GM12864 (cell line): Measurements from ENCODE around the gene CADPS2.

Experiments
- DNase-seq: peaks from one replicate; pipeline ENCODE4 v3.0.0-alpha.2; 2011; ENCODE audit warnings: low read depth
- H3K4me3 ChIP-seq: 2 replicates; pipeline ENCODE4 v1.5.1; 2011; ENCODE audit warnings: mild to moderate bottlenecking, low read depth, low read length, control low read depth
- CTCF ChIP-seq: IDR thresholded peaks from 2 replicates; pipeline ENCODE4 v1.5.1; 2011; ENCODE audit warnings: low read depth, mild to moderate bottlenecking, moderate library complexity, low read length, control low read depth, inconsistent platforms; ENCODE audit errors: missing control alignments

CADPS2 gene

GRCh38 chr7:122492007-122492406 lies 394.3 kb downstream of the CADPS2 start:
- TF ChIP-seq CTCF, result no peak
- no peak overlapping the region for H3K4me3 ChIP-seq
- DNase-seq, result no peak

GRCh38 chr7:122488241-122488640 lies 398.0 kb downstream of the CADPS2 start:
- no peak for TF ChIP-seq CTCF
- DNase-seq, result no peak
- H3K4me3 ChIP-seq, result no peak overlapping the region

- no peak overlapping the region for H3K4me3 ChIP-seq
- no peak for DNase-seq
- no peak for TF ChIP-seq CTCF
Measured at GRCh38 chr7:122487131-122487530, 399.1 kb downstream of the CADPS2 start.

GRCh38 chr7:122485856-122486255 lies 400.4 kb downstream of the CADPS2 start:
- TF ChIP-seq CTCF, result no peak
- no peak for DNase-seq
- no peak overlapping the region for H3K4me3 ChIP-seq

- TF ChIP-seq CTCF, result no peak
- no peak overlapping the region for H3K4me3 ChIP-seq
- DNase-seq, result no peak
Measured at GRCh38 chr7:122482212-122482611, 404.0 kb downstream of the CADPS2 start.

GRCh38 chr7:122470859-122471258 lies 415.4 kb downstream of the CADPS2 start:
- no peak for DNase-seq
- H3K4me3 ChIP-seq, result no peak overlapping the region
- TF ChIP-seq CTCF, result no peak

- no peak for DNase-seq
- TF ChIP-seq CTCF, result no peak
- H3K4me3 ChIP-seq, result no peak overlapping the region
Measured at GRCh38 chr7:122468945-122469344, 417.3 kb downstream of the CADPS2 start.
